ENCODE measurements around the gene MAPK6.

The MAPK6 gene

GRCh38 chr15:52023169-52023922, 4.3 kb downstream of the MAPK6 start:
- peak overlapping the region; percentile 20 for H3K4me3 ChIP-seq (ENCODE audit: low read length)
- no peak for DNase-seq (ENCODE audit: low read depth)
- no peak for TF ChIP-seq CTCF (IDR thresholded peaks at IDR 0.05; ENCODE audit: insufficient read depth, low read depth, low read length, missing control alignments)

GRCh38 chr15:52028431-52029093, 9.5 kb downstream of the MAPK6 start:
- DNase-seq (ENCODE audit: low read depth) = no peak
- H3K4me3 ChIP-seq (ENCODE audit: low read length) = no peak overlapping the region
- no peak for TF ChIP-seq CTCF (IDR thresholded peaks at IDR 0.05; ENCODE audit: insufficient read depth, low read depth, low read length, missing control alignments)

- no peak for TF ChIP-seq CTCF (IDR thresholded peaks at IDR 0.05; ENCODE audit: insufficient read depth, low read depth, low read length, missing control alignments)
- no peak for DNase-seq (ENCODE audit: low read depth)
These were observed 11.0 kb downstream of the MAPK6 start for GRCh38 chr15:52030010-52030409.

GRCh38 chr15:52031556-52031955, 12.5 kb downstream of the MAPK6 start:
- peak; percentile 96 for DNase-seq (ENCODE audit: low read depth)
- no peak for TF ChIP-seq CTCF (IDR thresholded peaks at IDR 0.05; ENCODE audit: insufficient read depth, low read depth, low read length, missing control alignments)
- H3K4me3 ChIP-seq (ENCODE audit: low read length) = no peak overlapping the region

More at GRCh38 chr15:52030010-52030409, 11.0 kb downstream of the MAPK6 start:
- H3K4me3 ChIP-seq (ENCODE audit: low read length) = no peak overlapping the region

- H3K4me3 ChIP-seq (ENCODE audit: low read length) = no peak overlapping the region
- no peak for TF ChIP-seq CTCF (IDR thresholded peaks at IDR 0.05; ENCODE audit: insufficient read depth, low read depth, low read length, missing control alignments)
- DNase-seq (ENCODE audit: low read depth) = no peak
These were observed 19.0 kb downstream of the MAPK6 start for GRCh38 chr15:52037889-52038505.

- H3K4me3 ChIP-seq (ENCODE audit: low read length) = no peak overlapping the region
- no peak for DNase-seq (ENCODE audit: low read depth)
- TF ChIP-seq CTCF (IDR thresholded peaks at IDR 0.05; ENCODE audit: insufficient read depth, low read depth, low read length, missing control alignments) = no peak
These were observed 21.1 kb downstream of the MAPK6 start for GRCh38 chr15:52039925-52040781.
